Trophoblast cell (in vitro differentiated cells and primary cell): Measurements from ENCODE around the gene CLCN2.

Source experiments
- DNase-seq, 2 donors: peaks; one replicate each; pipeline ENCODE4 v3.0.0-alpha.2; 2016
- H2AFZ ChIP-seq: 2 replicates; pipeline ENCODE4 v1.6.1; 2013; ENCODE audit warnings: low read length, moderate library complexity, mild to moderate bottlenecking; ENCODE audit not compliant: insufficient read depth, poor library complexity
- H2AK5ac ChIP-seq: 2 replicates; pipeline ENCODE4 v1.6.1; 2013; ENCODE audit warnings: mild to moderate bottlenecking, low read length
- H2BK120ac ChIP-seq: 2 replicates; pipeline ENCODE4 v1.6.1; 2013; ENCODE audit warnings: low read length, mild to moderate bottlenecking, moderate library complexity; ENCODE audit not compliant: insufficient read depth, poor library complexity
- H2BK12ac ChIP-seq: 2 replicates; pipeline ENCODE4 v1.6.1; 2013; ENCODE audit warnings: mild to moderate bottlenecking, low read length, moderate library complexity
- H2BK5ac ChIP-seq: 2 replicates; pipeline ENCODE4 v1.6.1; 2013; ENCODE audit warnings: low read length, low read depth, moderate library complexity, mild to moderate bottlenecking; ENCODE audit not compliant: poor library complexity
- H3K14ac ChIP-seq: 2 replicates; pipeline ENCODE4 v1.6.1; 2013; ENCODE audit warnings: mild to moderate bottlenecking, low read length
- H3K18ac ChIP-seq: 2 replicates; pipeline ENCODE4 v1.6.1; 2013; ENCODE audit warnings: mild to moderate bottlenecking, low read length
- H3K23ac ChIP-seq: 2 replicates; pipeline ENCODE4 v1.6.1; 2013; ENCODE audit warnings: low read length
- H3K27ac ChIP-seq: 2 replicates; pipeline ENCODE4 v1.5.1; 2013; ENCODE audit warnings: low read depth, mild to moderate bottlenecking, inconsistent platforms, low read length, moderate library complexity
- H3K27me3 ChIP-seq: 2 replicates; pipeline ENCODE4 v1.6.1; 2013; ENCODE audit warnings: inconsistent platforms, mild to moderate bottlenecking, low read length, moderate library complexity; ENCODE audit not compliant: insufficient read depth
- H3K36me3 ChIP-seq, 2 experiments: 1 replicate in 1 of 2; 2 replicates in 1 of 2; pipeline ENCODE4 v1.6.1; 2013; ENCODE audit warnings: low read length in 2 of 2, mild to moderate bottlenecking in 2 of 2, moderate library complexity in 1 of 2; ENCODE audit not compliant: insufficient read depth in 2 of 2, control insufficient read depth in 1 of 2
- H3K4ac ChIP-seq: 2 replicates; pipeline ENCODE4 v1.6.1; 2013; ENCODE audit warnings: low read depth, mild to moderate bottlenecking, low read length, moderate library complexity
- H3K4me1 ChIP-seq, 2 experiments: 1 replicate in 1 of 2; 2 replicates in 1 of 2; pipeline ENCODE4 v1.6.1; 2013; ENCODE audit warnings: low read length in 2 of 2, mild to moderate bottlenecking in 2 of 2, moderate library complexity in 1 of 2; ENCODE audit not compliant: insufficient read depth in 2 of 2, control insufficient read depth in 1 of 2
- H3K4me2 ChIP-seq: 2 replicates; pipeline ENCODE4 v1.6.1; 2013; ENCODE audit warnings: inconsistent platforms, mild to moderate bottlenecking, low read length, moderate library complexity
- H3K4me3 ChIP-seq: 2 replicates; pipeline ENCODE4 v1.5.1; 2013; ENCODE audit warnings: mild to moderate bottlenecking, low read depth, low read length, inconsistent platforms
- H3K79me1 ChIP-seq: one replicate; pipeline ENCODE4 v1.6.1; 2013; ENCODE audit warnings: low read length
- H3K79me2 ChIP-seq: 2 replicates; pipeline ENCODE4 v1.6.1; 2013; ENCODE audit warnings: low read length, mild to moderate bottlenecking; ENCODE audit not compliant: control insufficient read depth, insufficient read depth, poor library complexity
- H3K9ac ChIP-seq: 2 replicates; pipeline ENCODE4 v1.6.1; 2013; ENCODE audit warnings: mild to moderate bottlenecking, low read length
- H3K9me3 ChIP-seq: 2 replicates; pipeline ENCODE4 v1.6.1; 2013; ENCODE audit warnings: low read depth, mild to moderate bottlenecking, control low read depth, inconsistent platforms, low read length; ENCODE audit not compliant: insufficient read depth
- H4K12ac ChIP-seq: 2 replicates; pipeline ENCODE4 v1.6.1; 2013; ENCODE audit warnings: low read depth, mild to moderate bottlenecking, low read length, moderate library complexity
- H4K8ac ChIP-seq: 2 replicates; pipeline ENCODE4 v1.6.1; 2013; ENCODE audit warnings: low read depth, mild to moderate bottlenecking, low read length, moderate library complexity
- H4K91ac ChIP-seq: one replicate; pipeline ENCODE4 v1.6.1; 2013; ENCODE audit warnings: low read depth, mild to moderate bottlenecking, low read length, moderate library complexity
- WGBS: extraction: QIAGEN DNeasy Blood & Tissue Kit; methylation state at CpG from one replicate; pipeline ENCODE4 v1.1.7; 2013; ENCODE audit warnings: missing lambda C conversion rate; ENCODE audit not compliant: insufficient read length, insufficient coverage; ENCODE audit errors: extremely low coverage; 5-methylcytosine and 5-hydroxymethylcytosine counted together

Gene CLCN2

GRCh38 chr3:184382326-184383032 is 21.1 kb upstream of the CLCN2 start:
- H2AK5ac ChIP-seq, result no peak overlapping the region
- H4K91ac ChIP-seq, result no peak overlapping the region
- peaks cover 26 to 27% of the 10 kb centered on the region in 2 experiments for H3K4me1 ChIP-seq
- H3K36me3 ChIP-seq, result peaks cover 1 to 3% of the 10 kb centered on the region in 2 experiments
- H3K9ac ChIP-seq, result no peak overlapping the region
- no peak overlapping the region for H3K14ac ChIP-seq
- no peak for DNase-seq
- H4K12ac ChIP-seq, result no peak overlapping the region
- H3K9me3 ChIP-seq, result peaks cover 2% of the 10 kb centered on the region
- H3K79me2 ChIP-seq, result peaks cover 1% of the 10 kb centered on the region
- H4K8ac ChIP-seq, result no peak overlapping the region
- no peak overlapping the region for H2BK120ac ChIP-seq
- peaks cover 6% of the 10 kb centered on the region for H3K79me1 ChIP-seq
- no peak overlapping the region for H3K27ac ChIP-seq
- H3K18ac ChIP-seq, result no peak overlapping the region
- no CpG with 5 or more reads among the region's 16 CpGs for WGBS
- peaks cover 19% of the 10 kb centered on the region for H3K27me3 ChIP-seq
- no peak overlapping the region for H2BK12ac ChIP-seq
- H3K23ac ChIP-seq, result no peak overlapping the region
- H3K4me3 ChIP-seq, result no peak overlapping the region
- H3K4ac ChIP-seq, result no peak overlapping the region
- H2AFZ ChIP-seq, result no peak overlapping the region
- no peak overlapping the region for H3K4me2 ChIP-seq
- no peak overlapping the region for H2BK5ac ChIP-seq

- WGBS, result no CpG with 5 or more reads among the region's 55 CpGs
- peak in 1 of 2 donors; percentile 31 for DNase-seq
Measured at GRCh38 chr3:184381261-184382224, 20.1 kb upstream of the CLCN2 start.

GRCh38 chr3:184380627-184381260 is 19.3 kb upstream of the CLCN2 start:
- no CpG with 5 or more reads among the region's 42 CpGs for WGBS
- Histone ChIP-seq H2AK5ac (no peak overlapping the region), H4K8ac (peak overlapping the region; percentile 26), H3K36me3 (peaks cover 1% of the 10 kb centered on the region in 2 experiments), H3K23ac (no peak overlapping the region), H4K91ac (peak overlapping the region; percentile 10), H3K4me2 (peak overlapping the region; percentile 86), H3K27me3 (peaks cover 19% of the 10 kb centered on the region), H2BK120ac (peak overlapping the region; percentile 7), H4K12ac (no peak overlapping the region), H3K4ac (no peak overlapping the region), H2BK5ac (no peak overlapping the region), H3K27ac (no peak overlapping the region), H3K4me3 (peak overlapping the region; percentile 8), H3K9ac (no peak overlapping the region), H3K4me1 (peaks cover 26 to 27% of the 10 kb centered on the region in 2 experiments), H3K79me1 (peaks cover 6% of the 10 kb centered on the region), H3K18ac (peak overlapping the region; percentile 11), H3K14ac (peak overlapping the region; percentile 24), H3K9me3 (peaks cover 2% of the 10 kb centered on the region), H2AFZ (no peak overlapping the region), H3K79me2 (peaks cover 1% of the 10 kb centered on the region), H2BK12ac (no peak overlapping the region)
- DNase-seq, result no peak

More at GRCh38 chr3:184381261-184382224, 20.1 kb upstream of the CLCN2 start:
- peaks cover 2% of the 10 kb centered on the region for H3K9me3 ChIP-seq
- H3K36me3 ChIP-seq, result peaks cover 1 to 3% of the 10 kb centered on the region in 2 experiments
- peaks cover 6% of the 10 kb centered on the region for H3K79me1 ChIP-seq
- H4K91ac ChIP-seq, result no peak overlapping the region
- H3K23ac ChIP-seq, result no peak overlapping the region
- H2BK120ac ChIP-seq, result no peak overlapping the region
- H2AK5ac ChIP-seq, result no peak overlapping the region
- peaks cover 26 to 27% of the 10 kb centered on the region in 2 experiments for H3K4me1 ChIP-seq
- H3K27ac ChIP-seq, result no peak overlapping the region
- peaks cover 19% of the 10 kb centered on the region for H3K27me3 ChIP-seq
- H3K4ac ChIP-seq, result no peak overlapping the region
- H3K79me2 ChIP-seq, result peaks cover 1% of the 10 kb centered on the region
- H2BK5ac ChIP-seq, result no peak overlapping the region
- no peak overlapping the region for H3K18ac ChIP-seq
- H4K12ac ChIP-seq, result no peak overlapping the region
- H4K8ac ChIP-seq, result peak overlapping the region; percentile 27
- H3K4me2 ChIP-seq, result peak overlapping the region; percentile 86
- no peak overlapping the region for H2AFZ ChIP-seq
- no peak overlapping the region for H3K14ac ChIP-seq
- H3K9ac ChIP-seq, result no peak overlapping the region
- H3K4me3 ChIP-seq, result no peak overlapping the region
- peak overlapping the region; percentile 16 for H2BK12ac ChIP-seq

GRCh38 chr3:184380185-184380626 is 18.8 kb upstream of the CLCN2 start:
- Histone ChIP-seq H4K8ac (no peak overlapping the region), H3K4me3 (peak overlapping the region; percentile 8), H4K12ac (no peak overlapping the region), H3K27me3 (peaks cover 19% of the 10 kb centered on the region), H3K18ac (no peak overlapping the region), H3K27ac (no peak overlapping the region), H3K9me3 (peaks cover 2% of the 10 kb centered on the region), H3K4me2 (peak overlapping the region; percentile 86), H2BK120ac (no peak overlapping the region), H2BK12ac (no peak overlapping the region), H3K4ac (no peak overlapping the region), H2BK5ac (no peak overlapping the region), H2AFZ (no peak overlapping the region), H3K79me2 (peaks cover 1% of the 10 kb centered on the region), H3K4me1 (peaks cover 26 to 27% of the 10 kb centered on the region in 2 experiments), H3K36me3 (peaks cover 1% of the 10 kb centered on the region in 2 experiments), H3K9ac (no peak overlapping the region), H2AK5ac (no peak overlapping the region), H3K79me1 (peaks cover 6% of the 10 kb centered on the region), H4K91ac (peak overlapping the region; percentile 10), H3K23ac (no peak overlapping the region), H3K14ac (no peak overlapping the region)
- no CpG with 5 or more reads among the region's 62 CpGs for WGBS
- DNase-seq, result peak in 1 of 2 donors; percentile 46
